WERI-Rb-1 (cell line): ENCODE data around the gene BAZ1A.

Source experiments
- DNase-seq: peaks from one replicate; pipeline ENCODE4 v3.0.0-alpha.2; 2020
- H3K27ac ChIP-seq: fragments of 250-450 bp; sonication (Bioruptor Pico); 2 replicates; pipeline ENCODE4 v1.5.1; 2020; ENCODE audit warnings: mild to moderate bottlenecking, moderate library complexity
- H3K27me3 ChIP-seq: fragments of 250-450 bp; sonication (Bioruptor Pico); 2 replicates; pipeline ENCODE4 v1.5.1; 2021; ENCODE audit warnings: mild to moderate bottlenecking, low read depth, moderate library complexity; ENCODE audit not compliant: insufficient read depth, severe bottlenecking
- H3K36me3 ChIP-seq: fragments of 250-450 bp; sonication (Bioruptor Pico); 2 replicates; pipeline ENCODE4 v1.5.1; 2020; ENCODE audit warnings: mild to moderate bottlenecking, moderate library complexity
- H3K4me3 ChIP-seq: 2 replicates; pipeline ENCODE4 v1.5.1; 2011; ENCODE audit warnings: low read depth, mild to moderate bottlenecking, control low read depth, low read length
- H3K9me3 ChIP-seq: fragments of 250-450 bp; sonication (Bioruptor Pico); 2 replicates; pipeline ENCODE4 v1.5.1; 2021; ENCODE audit warnings: mild to moderate bottlenecking, moderate library complexity; ENCODE audit not compliant: severe bottlenecking
- TF ChIP-seq, protein P1 (sequence below): IDR thresholded peaks from 2 replicates; pipeline ENCODE4 v1.5.1; 2011; ENCODE audit warnings: low read depth, mild to moderate bottlenecking, control low read depth, inconsistent platforms, low read length

The BAZ1A gene

DNA sequence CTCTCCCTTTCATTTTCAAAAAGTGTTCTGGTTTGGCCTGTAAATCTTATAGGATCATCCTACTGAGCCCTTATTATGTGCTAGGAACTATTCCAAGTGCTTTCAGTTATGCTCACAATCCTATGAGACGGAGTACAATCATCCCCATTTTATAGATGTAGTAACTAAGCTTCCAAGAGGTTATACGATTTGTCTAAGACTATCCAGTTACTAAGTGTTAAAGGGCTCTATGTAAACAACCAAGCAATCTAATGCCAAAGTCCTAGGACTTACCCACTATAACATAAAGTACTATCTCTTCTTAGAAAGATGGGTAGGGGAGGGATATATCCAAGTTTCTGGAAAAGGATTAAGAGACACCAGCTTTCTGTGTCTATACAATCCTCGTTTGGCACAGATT is 167.4 kb downstream of the BAZ1A start:
- DNase-seq: no peak
- TF ChIP-seq, protein P1, sequence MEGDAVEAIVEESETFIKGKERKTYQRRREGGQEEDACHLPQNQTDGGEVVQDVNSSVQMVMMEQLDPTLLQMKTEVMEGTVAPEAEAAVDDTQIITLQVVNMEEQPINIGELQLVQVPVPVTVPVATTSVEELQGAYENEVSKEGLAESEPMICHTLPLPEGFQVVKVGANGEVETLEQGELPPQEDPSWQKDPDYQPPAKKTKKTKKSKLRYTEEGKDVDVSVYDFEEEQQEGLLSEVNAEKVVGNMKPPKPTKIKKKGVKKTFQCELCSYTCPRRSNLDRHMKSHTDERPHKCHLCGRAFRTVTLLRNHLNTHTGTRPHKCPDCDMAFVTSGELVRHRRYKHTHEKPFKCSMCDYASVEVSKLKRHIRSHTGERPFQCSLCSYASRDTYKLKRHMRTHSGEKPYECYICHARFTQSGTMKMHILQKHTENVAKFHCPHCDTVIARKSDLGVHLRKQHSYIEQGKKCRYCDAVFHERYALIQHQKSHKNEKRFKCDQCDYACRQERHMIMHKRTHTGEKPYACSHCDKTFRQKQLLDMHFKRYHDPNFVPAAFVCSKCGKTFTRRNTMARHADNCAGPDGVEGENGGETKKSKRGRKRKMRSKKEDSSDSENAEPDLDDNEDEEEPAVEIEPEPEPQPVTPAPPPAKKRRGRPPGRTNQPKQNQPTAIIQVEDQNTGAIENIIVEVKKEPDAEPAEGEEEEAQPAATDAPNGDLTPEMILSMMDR: no peak
- Histone ChIP-seq H3K36me3 (peaks cover 7% of the 10 kb centered on the region), H3K9me3 (no peaks in the 10 kb centered on the region), H3K27ac (no peak overlapping the region), H3K27me3 (no peaks in the 10 kb centered on the region), H3K4me3 (no peak overlapping the region)
